Measurements from ENCODE around the gene PRRG4.
A peak's percentile ranks its signal among the peaks of the same experiment; 100 is the strongest.
"Not testable (repeated sequence)": the region's sequence is repeated elsewhere in the genome, so short reads cannot be mapped to it uniquely, and the experiment has no call there.

PRRG4 gene

GRCh38 chr11:32829680-32830412, at the start of gene PRRG4:
TSS of gene PRRG4 (plus strand) at chr11:32829927. CDS start at chr11:32830530, 603 bp downstream.
- no peak for DNase-seq

- DNase-seq, result not testable (repeated sequence)
Observed at GRCh38 chr11:32780839-32781238, 48.9 kb upstream of the PRRG4 start.

- DNase-seq, result no peak
Observed at GRCh38 chr11:32781721-32782120, 48.0 kb upstream of the PRRG4 start.

- DNase-seq, result no peak
Observed at GRCh38 chr11:32785262-32785661, 44.5 kb upstream of the PRRG4 start.

GRCh38 chr11:32786811-32787210, 42.9 kb upstream of the PRRG4 start:
- no peak for DNase-seq

- DNase-seq, result no peak
Observed at GRCh38 chr11:32790916-32791315, 38.8 kb upstream of the PRRG4 start.

GRCh38 chr11:32792111-32792947, 37.4 kb upstream of the PRRG4 start:
- DNase-seq, result no peak

- no peak for DNase-seq
Observed at GRCh38 chr11:32792948-32793475, 36.7 kb upstream of the PRRG4 start.

GRCh38 chr11:32794439-32794838, 35.3 kb upstream of the PRRG4 start, which contains the start of gene CCDC73:
TSS of gene CCDC73 (minus strand) at chr11:32794662. CDS start at chr11:32760243, 34,419 bp downstream.
- DNase-seq, result no peak

GRCh38 chr11:32796425-32796824, 33.3 kb upstream of the PRRG4 start:
- DNase-seq, result no peak

- DNase-seq, result peak; percentile 43
Observed at GRCh38 chr11:32809313-32809712, 20.4 kb upstream of the PRRG4 start.

- no peak for DNase-seq
Observed at GRCh38 chr11:32817181-32817851, 12.4 kb upstream of the PRRG4 start.

GRCh38 chr11:32817852-32818183, 11.9 kb upstream of the PRRG4 start:
- DNase-seq, result no peak

- DNase-seq, result no peak
Observed at GRCh38 chr11:32819187-32819586, 10.5 kb upstream of the PRRG4 start.

- DNase-seq, result no peak
Observed at GRCh38 chr11:32820497-32820896, 9.2 kb upstream of the PRRG4 start.

- DNase-seq, result no peak
Observed at GRCh38 chr11:32821517-32821916, 8.2 kb upstream of the PRRG4 start.

- DNase-seq, result no peak
Observed at GRCh38 chr11:32821917-32822560, 7.7 kb upstream of the PRRG4 start.

GRCh38 chr11:32823617-32824016, 6.1 kb upstream of the PRRG4 start:
- DNase-seq, result not testable (repeated sequence)

GRCh38 chr11:32826113-32826512, 3.6 kb upstream of the PRRG4 start:
- no peak for DNase-seq

- no peak for DNase-seq
Observed at GRCh38 chr11:32827276-32827675, 2.5 kb upstream of the PRRG4 start.

GRCh38 chr11:32829157-32829679, 509 bp upstream of the PRRG4 start:
- DNase-seq, result no peak

GRCh38 chr11:32830413-32830738, 649 bp downstream of the PRRG4 start:
- DNase-seq, result no peak

- DNase-seq, result no peak
Observed at GRCh38 chr11:32830796-32831195, 1.1 kb downstream of the PRRG4 start.

Data from amniotic stem cell (primary cell).